Measurements from ENCODE around the gene TDRD3.

TDRD3 gene

DNA sequence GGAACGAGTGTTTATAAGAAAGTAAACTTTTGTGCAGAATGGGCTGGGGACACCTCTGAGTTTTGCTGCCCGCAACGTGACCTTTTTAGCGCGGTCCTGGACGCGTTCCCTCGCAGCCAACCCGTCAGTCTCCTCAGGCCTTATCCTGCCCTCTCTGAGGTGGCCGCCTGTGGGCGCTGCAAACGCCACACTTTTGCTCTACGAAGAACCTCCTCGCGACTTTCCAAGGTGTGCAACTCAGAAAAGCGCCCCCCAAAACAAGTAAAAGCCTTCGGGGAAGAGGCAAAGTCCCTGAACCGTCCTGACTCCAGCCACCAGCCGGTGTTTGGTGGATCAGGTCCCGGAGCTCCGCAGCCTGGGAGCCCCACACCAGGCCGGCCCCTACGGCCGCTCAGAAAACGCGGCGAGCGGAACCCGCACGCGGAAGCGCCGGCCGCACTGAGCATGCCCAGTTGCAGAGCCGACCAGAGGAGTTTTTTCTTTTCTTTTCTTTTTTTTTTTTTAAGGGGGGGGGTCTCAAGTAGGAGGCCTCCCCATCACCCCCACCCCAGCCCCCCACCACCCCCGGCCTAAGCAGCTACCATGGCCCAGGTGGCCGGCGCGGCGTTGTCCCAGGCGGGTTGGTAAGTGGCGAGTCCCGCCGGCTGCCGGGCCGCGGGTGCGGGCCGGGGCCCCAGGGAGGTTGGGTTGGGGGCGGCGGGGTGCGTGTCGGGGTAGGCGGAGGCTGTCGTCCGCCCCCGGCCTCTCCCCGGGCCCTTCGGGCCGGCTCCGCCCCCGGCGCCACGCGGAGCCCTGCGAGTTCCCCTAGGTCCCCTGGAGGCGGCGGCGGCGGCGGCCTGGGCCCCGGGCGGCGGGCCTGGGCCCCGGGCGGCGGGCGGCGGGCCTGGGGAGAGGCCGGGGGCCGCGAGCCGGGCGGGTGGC is at the start of gene TDRD3:
TSS of gene TDRD3 (plus strand) at position 438 of the 921 bp plus-strand sequence. CDS start at position 583, 145 bp downstream.
- peak within 1 kb of the TSS; percentile 92 for H3K27ac ChIP-seq
- TF ChIP-seq FOXP2 (optimal IDR thresholded peaks at IDR 0.05; ENCODE audit: control extremely low read depth, extremely low read length, insufficient read depth) (no peak), POLR2AphosphoS5 (IDR thresholded peaks at IDR 0.05; ENCODE audit: borderline replicate concordance, low read depth, low read length) (0 out of 2 replicates have a peak, but pooled peaks have one; percentile 67)

DNA sequence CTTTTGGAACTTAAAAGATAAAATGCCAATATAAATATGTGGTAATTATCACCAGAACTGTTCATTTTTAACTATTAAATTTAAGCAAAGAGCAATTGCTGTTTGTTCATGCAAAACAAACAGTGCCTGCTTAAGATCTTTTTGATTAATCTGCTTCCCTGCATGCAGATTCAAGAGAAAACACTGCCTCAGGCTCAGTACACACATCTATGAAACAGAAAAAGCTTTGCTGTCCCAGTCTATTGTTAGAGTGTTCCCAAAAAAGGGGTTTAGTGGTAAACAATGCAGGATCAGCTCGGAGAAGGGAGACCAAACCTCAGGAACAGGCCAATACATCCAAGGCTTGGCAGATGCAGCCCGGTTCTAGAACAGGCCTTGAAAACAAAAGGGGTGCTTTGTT is 49.3 kb upstream of the TDRD3 start:
- Histone ChIP-seq H3K36me3 (ENCODE audit: insufficient read depth, low read length) (no peaks in the 10 kb centered on the region), H3K9me3 (ENCODE audit: low read depth, low read length) (no peaks in the 10 kb centered on the region), H3K4me3 (no peak overlapping the region), H3K27ac (no peak overlapping the region), H3K9ac (ENCODE audit: insufficient read length) (no peak overlapping the region)
- TF ChIP-seq EZH2 (IDR thresholded peaks at IDR 0.05) (no peak), FOXP2 (optimal IDR thresholded peaks at IDR 0.05; ENCODE audit: control extremely low read depth, extremely low read length, insufficient read depth) (no peak), POLR2AphosphoS5 (IDR thresholded peaks at IDR 0.05; ENCODE audit: borderline replicate concordance, low read depth, low read length) (no peak)
- no peak for DNase-seq (ENCODE audit: low read depth, low spot score)

More for the DNA sequence above, at the start of gene TDRD3:
- H3K9me3 ChIP-seq (ENCODE audit: low read depth, low read length), result no peaks in the 10 kb centered on the region
- H3K36me3 ChIP-seq (ENCODE audit: insufficient read depth, low read length), result no peaks in the 10 kb centered on the region
- peak within 1 kb of the TSS; percentile 92 for H3K4me3 ChIP-seq
- H3K9ac ChIP-seq (ENCODE audit: insufficient read length), result peak within 1 kb of the TSS; percentile 94
- no peak for DNase-seq (ENCODE audit: low read depth, low spot score)

DNA sequence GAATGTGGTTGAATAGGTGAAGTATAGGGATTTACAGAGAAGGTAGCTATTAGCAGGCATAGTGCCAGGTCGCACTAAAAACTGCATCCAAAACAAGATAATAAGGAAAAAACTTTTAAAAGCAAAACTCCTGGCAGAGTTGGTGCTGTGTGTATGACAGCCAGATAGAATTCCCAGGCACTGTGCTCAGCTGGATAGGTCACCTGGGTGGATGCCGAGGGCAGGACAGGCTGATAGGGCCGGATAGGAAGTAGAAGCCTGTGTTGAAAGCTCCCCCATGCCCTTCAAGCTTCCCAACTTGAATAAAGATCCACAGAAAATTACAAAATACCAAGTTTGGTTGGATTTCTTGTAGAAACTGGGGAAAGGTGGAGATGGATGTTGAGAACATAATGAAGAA is 48.9 kb upstream of the TDRD3 start:
- TF ChIP-seq FOXP2 (optimal IDR thresholded peaks at IDR 0.05; ENCODE audit: control extremely low read depth, extremely low read length, insufficient read depth) (no peak), EZH2 (IDR thresholded peaks at IDR 0.05) (no peak), POLR2AphosphoS5 (IDR thresholded peaks at IDR 0.05; ENCODE audit: borderline replicate concordance, low read depth, low read length) (no peak)
- Histone ChIP-seq H3K9me3 (ENCODE audit: low read depth, low read length) (no peaks in the 10 kb centered on the region), H3K9ac (ENCODE audit: insufficient read length) (no peak overlapping the region), H3K36me3 (ENCODE audit: insufficient read depth, low read length) (no peaks in the 10 kb centered on the region), H3K4me3 (no peak overlapping the region), H3K27ac (no peak overlapping the region)
- no peak for DNase-seq (ENCODE audit: low read depth, low spot score)

DNA sequence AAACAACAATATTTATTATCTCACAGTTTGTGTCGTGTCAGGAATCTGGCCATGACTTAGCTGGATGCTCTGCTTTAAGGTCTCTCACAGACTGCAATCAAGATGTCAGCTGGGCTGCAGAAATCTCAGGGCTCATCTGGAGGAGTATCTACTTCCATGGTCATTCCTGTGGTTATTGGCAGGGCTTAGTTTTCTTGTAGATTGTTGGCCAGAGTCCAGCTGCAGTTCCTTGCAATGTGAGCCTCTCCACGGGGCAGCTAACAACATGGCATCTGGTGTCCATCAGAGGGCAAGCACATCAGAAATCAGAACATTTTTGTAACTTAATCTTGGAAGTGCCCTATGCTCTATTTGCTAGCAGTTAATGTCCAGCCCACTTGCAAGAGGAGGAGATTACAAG is 45.7 kb upstream of the TDRD3 start:
- Histone ChIP-seq H3K4me3 (no peak overlapping the region), H3K9ac (ENCODE audit: insufficient read length) (no peak overlapping the region), H3K36me3 (ENCODE audit: insufficient read depth, low read length) (no peaks in the 10 kb centered on the region), H3K9me3 (ENCODE audit: low read depth, low read length) (no peaks in the 10 kb centered on the region), H3K27ac (no peak overlapping the region)
- TF ChIP-seq POLR2AphosphoS5 (IDR thresholded peaks at IDR 0.05; ENCODE audit: borderline replicate concordance, low read depth, low read length) (no peak), EZH2 (IDR thresholded peaks at IDR 0.05) (no peak), FOXP2 (optimal IDR thresholded peaks at IDR 0.05; ENCODE audit: control extremely low read depth, extremely low read length, insufficient read depth) (no peak)
- DNase-seq (ENCODE audit: low read depth, low spot score), result no peak

DNA sequence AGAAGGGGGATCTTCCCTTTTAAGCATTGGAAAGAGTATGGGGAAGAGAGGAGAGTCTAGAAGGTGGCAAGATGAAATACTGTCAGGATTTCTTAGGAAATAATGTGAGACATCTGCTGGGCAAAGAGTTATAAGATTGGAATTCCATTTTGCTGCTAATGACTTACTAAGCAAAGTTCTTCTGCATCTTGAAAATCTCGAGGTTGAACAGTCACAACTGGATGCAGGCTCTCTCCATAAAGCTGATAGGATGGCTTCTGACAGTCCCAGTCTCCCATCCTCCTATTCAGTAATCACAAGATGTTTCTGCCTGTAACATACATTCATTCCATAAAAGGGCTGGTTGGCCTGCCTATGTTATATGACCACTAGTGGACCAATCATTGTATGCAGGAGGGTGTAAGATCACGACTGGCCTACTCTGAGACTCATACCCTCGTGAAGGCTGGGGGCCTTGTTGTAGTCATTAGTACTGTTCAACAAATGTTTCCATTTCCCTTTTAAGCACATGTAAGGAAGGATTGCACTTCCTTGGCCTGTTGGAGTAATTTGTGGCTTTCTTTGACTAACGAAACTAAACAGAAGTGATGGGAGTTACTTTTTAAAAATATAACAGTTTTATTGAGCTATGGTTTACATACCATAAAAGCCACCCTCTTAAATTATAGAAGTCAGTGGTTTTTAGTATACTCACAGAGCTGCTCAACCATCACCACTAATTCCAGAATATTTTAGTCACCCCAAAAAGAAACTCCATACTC is 45.0 kb upstream of the TDRD3 start:
- DNase-seq (ENCODE audit: low read depth, low spot score), result no peak

DNA sequence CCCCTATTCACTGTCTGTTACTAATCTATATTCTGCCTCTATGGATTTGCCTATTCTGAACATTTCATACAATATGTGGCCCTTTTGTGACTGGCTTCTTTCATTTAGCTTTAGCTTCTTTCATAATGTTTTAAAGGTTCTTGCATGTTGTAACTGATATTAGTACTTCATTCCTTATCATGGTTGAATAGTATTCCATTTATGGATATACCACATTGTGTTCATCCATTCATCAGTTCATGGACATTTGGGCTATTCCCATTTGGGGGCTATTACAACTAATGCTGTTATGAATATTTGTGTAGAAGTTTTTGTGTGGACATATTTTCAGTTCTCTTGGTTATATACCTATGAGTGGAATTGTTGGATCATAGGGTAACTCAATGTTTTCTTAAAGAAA is 44.4 kb upstream of the TDRD3 start:
- DNase-seq (ENCODE audit: low read depth, low spot score), result no peak
- Histone ChIP-seq H3K36me3 (ENCODE audit: insufficient read depth, low read length) (no peaks in the 10 kb centered on the region), H3K9ac (ENCODE audit: insufficient read length) (no peak overlapping the region), H3K27ac (no peak overlapping the region), H3K4me3 (no peak overlapping the region), H3K9me3 (ENCODE audit: low read depth, low read length) (no peaks in the 10 kb centered on the region)
- TF ChIP-seq POLR2AphosphoS5 (IDR thresholded peaks at IDR 0.05; ENCODE audit: borderline replicate concordance, low read depth, low read length), result no peak
- no peak for TF ChIP-seq FOXP2 (optimal IDR thresholded peaks at IDR 0.05; ENCODE audit: control extremely low read depth, extremely low read length, insufficient read depth)
- TF ChIP-seq EZH2 (IDR thresholded peaks at IDR 0.05), result no peak

More for the DNA sequence above, 45.0 kb upstream of the TDRD3 start:
- Histone ChIP-seq H3K4me3 (no peak overlapping the region), H3K9me3 (ENCODE audit: low read depth, low read length) (no peaks in the 10 kb centered on the region), H3K27ac (no peak overlapping the region), H3K36me3 (ENCODE audit: insufficient read depth, low read length) (no peaks in the 10 kb centered on the region), H3K9ac (ENCODE audit: insufficient read length) (no peak overlapping the region)
- TF ChIP-seq FOXP2 (optimal IDR thresholded peaks at IDR 0.05; ENCODE audit: control extremely low read depth, extremely low read length, insufficient read depth), result no peak
- no peak for TF ChIP-seq POLR2AphosphoS5 (IDR thresholded peaks at IDR 0.05; ENCODE audit: borderline replicate concordance, low read depth, low read length)
- TF ChIP-seq EZH2 (IDR thresholded peaks at IDR 0.05), result no peak

DNA sequence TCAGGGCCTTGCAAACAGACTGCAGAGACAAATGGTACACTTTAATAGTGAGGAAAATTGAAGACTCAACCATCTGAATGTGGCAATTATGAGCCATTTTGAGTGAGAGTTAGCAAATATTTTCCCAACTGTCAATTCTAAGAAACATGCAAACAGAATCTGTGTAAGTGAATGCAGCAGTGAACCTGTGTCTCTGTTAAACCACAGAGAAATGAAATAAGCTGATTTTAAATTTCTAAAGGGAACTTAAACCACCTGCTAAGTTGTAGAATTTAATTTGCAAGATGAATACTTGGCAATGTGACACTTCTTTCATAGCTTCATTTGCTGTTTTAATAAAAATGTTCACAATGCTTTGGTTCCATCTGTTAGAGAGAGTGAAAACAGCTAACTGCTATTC is 42.0 kb upstream of the TDRD3 start:
- H3K9me3 ChIP-seq (ENCODE audit: low read depth, low read length), result no peaks in the 10 kb centered on the region
- TF ChIP-seq POLR2AphosphoS5 (IDR thresholded peaks at IDR 0.05; ENCODE audit: borderline replicate concordance, low read depth, low read length) (no peak), FOXP2 (optimal IDR thresholded peaks at IDR 0.05; ENCODE audit: control extremely low read depth, extremely low read length, insufficient read depth) (no peak), EZH2 (IDR thresholded peaks at IDR 0.05) (no peak)
- DNase-seq (ENCODE audit: low read depth, low spot score), result no peak
- no peak overlapping the region for H3K9ac ChIP-seq (ENCODE audit: insufficient read length)
- H3K27ac ChIP-seq, result no peak overlapping the region
- no peaks in the 10 kb centered on the region for H3K36me3 ChIP-seq (ENCODE audit: insufficient read depth, low read length)
- no peak overlapping the region for H3K4me3 ChIP-seq

DNA sequence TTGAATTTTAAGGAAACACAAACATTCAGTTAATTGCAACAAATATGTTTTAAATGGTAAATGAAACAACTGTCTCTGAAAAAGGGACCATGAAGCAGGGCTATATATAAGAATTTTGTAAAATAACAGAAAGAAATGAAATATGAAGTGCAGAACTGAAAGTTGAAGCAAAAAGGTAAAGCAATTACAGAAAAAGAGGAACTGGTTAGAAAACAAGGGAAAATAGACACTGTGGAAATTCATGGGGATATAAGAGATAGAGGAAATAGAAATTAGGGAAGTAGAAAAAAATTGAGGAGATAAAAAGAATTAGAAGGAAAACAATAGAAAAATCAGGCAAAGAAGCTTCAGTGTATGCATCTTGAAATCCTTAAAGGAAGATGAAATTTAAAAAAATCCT is 40.0 kb upstream of the TDRD3 start:
- no peaks in the 10 kb centered on the region for H3K9me3 ChIP-seq (ENCODE audit: low read depth, low read length)
- no peak for DNase-seq (ENCODE audit: low read depth, low spot score)
- no peak overlapping the region for H3K4me3 ChIP-seq
- no peak overlapping the region for H3K27ac ChIP-seq
- no peaks in the 10 kb centered on the region for H3K36me3 ChIP-seq (ENCODE audit: insufficient read depth, low read length)
- H3K9ac ChIP-seq (ENCODE audit: insufficient read length), result no peak overlapping the region
- TF ChIP-seq EZH2 (IDR thresholded peaks at IDR 0.05) (no peak), POLR2AphosphoS5 (IDR thresholded peaks at IDR 0.05; ENCODE audit: borderline replicate concordance, low read depth, low read length) (no peak), FOXP2 (optimal IDR thresholded peaks at IDR 0.05; ENCODE audit: control extremely low read depth, extremely low read length, insufficient read depth) (no peak)
